ENCODE results near the gene AKAP7.

Gene AKAP7

GRCh38 chr6:131134980-131135243 lies 355 bp upstream of the AKAP7 start:
- peak overlapping the region; percentile 46 for H3K27ac ChIP-seq
- TF ChIP-seq, protein P1, sequence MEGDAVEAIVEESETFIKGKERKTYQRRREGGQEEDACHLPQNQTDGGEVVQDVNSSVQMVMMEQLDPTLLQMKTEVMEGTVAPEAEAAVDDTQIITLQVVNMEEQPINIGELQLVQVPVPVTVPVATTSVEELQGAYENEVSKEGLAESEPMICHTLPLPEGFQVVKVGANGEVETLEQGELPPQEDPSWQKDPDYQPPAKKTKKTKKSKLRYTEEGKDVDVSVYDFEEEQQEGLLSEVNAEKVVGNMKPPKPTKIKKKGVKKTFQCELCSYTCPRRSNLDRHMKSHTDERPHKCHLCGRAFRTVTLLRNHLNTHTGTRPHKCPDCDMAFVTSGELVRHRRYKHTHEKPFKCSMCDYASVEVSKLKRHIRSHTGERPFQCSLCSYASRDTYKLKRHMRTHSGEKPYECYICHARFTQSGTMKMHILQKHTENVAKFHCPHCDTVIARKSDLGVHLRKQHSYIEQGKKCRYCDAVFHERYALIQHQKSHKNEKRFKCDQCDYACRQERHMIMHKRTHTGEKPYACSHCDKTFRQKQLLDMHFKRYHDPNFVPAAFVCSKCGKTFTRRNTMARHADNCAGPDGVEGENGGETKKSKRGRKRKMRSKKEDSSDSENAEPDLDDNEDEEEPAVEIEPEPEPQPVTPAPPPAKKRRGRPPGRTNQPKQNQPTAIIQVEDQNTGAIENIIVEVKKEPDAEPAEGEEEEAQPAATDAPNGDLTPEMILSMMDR (IDR thresholded peaks at IDR 0.05), result no peak
- TF ChIP-seq ZFX (IDR thresholded peaks at IDR 0.05; ENCODE audit: borderline replicate concordance), result no peak

GRCh38 chr6:131136021-131136786 lies 937 bp downstream of the AKAP7 start:
- no peak overlapping the region for H3K27ac ChIP-seq
- TF ChIP-seq, protein P1 (IDR thresholded peaks at IDR 0.05), result no peak
- TF ChIP-seq ZFX (IDR thresholded peaks at IDR 0.05; ENCODE audit: borderline replicate concordance), result no peak

DNA sequence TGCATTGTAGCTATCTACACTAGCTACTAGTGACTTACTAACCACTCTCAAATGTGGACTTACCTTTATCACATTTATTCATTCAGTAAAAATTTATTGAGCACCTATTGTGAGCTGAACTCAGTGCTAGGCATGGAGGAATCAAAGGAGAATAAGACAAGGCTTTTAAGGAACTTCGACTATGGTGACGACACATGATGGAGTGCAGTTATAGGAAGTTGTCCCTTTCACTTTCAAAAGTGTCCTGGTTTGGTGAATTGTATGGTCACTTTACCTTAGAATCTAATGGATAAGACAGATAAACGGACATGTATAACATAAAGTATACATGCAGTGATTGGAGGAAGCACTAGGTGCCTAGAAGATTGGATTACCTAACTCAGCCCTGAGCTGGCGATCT lies 4.3 kb downstream of the AKAP7 start:
- H3K27ac ChIP-seq, result no peak overlapping the region
- TF ChIP-seq, protein P1 (IDR thresholded peaks at IDR 0.05), result no peak
- TF ChIP-seq ZFX (IDR thresholded peaks at IDR 0.05; ENCODE audit: borderline replicate concordance), result no peak

DNA sequence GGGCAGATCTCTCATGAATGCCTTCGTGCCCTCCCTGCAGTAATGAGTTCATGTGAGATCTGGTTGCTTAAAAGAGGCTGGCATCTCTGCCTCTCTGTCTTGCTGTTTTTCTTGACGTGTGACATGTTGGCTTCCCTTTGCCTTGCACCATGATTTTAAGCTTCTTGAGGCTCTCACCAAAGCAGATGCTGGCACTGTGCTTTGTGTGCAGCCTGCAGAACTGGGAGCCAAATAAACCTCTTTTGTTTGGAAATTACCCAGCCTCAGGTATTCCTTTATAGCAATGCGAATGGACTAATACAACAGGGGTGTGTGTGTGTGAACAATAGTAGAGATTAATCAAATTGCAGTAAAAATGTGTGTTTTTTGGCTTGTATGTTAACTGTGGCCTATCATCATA lies 8.1 kb downstream of the AKAP7 start:
- TF ChIP-seq, protein P1 (IDR thresholded peaks at IDR 0.05), result no peak
- TF ChIP-seq ZFX (IDR thresholded peaks at IDR 0.05; ENCODE audit: borderline replicate concordance), result no peak
- H3K27ac ChIP-seq, result no peak overlapping the region

DNA sequence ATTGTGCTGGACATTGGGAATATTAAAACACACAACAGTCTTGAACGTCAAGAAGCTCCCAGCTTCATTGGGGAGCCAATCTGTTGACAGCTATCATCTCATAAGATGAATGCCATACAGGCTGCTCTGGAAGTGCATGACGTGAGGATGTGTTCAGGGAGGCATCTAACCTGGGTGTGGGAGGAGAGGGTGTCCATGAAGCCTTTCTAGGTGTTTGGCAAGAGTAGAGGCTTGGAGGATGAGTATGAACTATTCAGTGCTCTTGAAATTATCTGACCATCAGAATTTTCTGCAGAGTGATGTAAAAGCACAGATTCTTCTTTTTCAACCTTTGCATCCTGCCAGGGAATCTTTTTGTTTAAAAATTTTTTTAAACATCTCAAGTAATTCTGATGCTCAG lies 11.6 kb downstream of the AKAP7 start:
- no peak for TF ChIP-seq ZFX (IDR thresholded peaks at IDR 0.05; ENCODE audit: borderline replicate concordance)
- TF ChIP-seq, protein P1 (IDR thresholded peaks at IDR 0.05), result no peak
- H3K27ac ChIP-seq, result no peak overlapping the region

GRCh38 chr6:131156411-131156810 lies 21.1 kb downstream of the AKAP7 start:
- no peak overlapping the region for H3K27ac ChIP-seq
- TF ChIP-seq, protein P1 (IDR thresholded peaks at IDR 0.05), result no peak
- no peak for TF ChIP-seq ZFX (IDR thresholded peaks at IDR 0.05; ENCODE audit: borderline replicate concordance)

GRCh38 chr6:131159578-131159977 lies 24.3 kb downstream of the AKAP7 start:
- no peak for TF ChIP-seq ZFX (IDR thresholded peaks at IDR 0.05; ENCODE audit: borderline replicate concordance)
- TF ChIP-seq, protein P1 (IDR thresholded peaks at IDR 0.05), result no peak
- H3K27ac ChIP-seq, result no peak overlapping the region

Data from 22Rv1 (cell line).